IPS-18c (cell line): ENCODE results near the gene AP1M1.

ENCODE experiments used
- H3K4me3 ChIP-seq: 2 replicates; pipeline ENCODE4 v1.7.0; 2013; ENCODE audit warnings: low read depth, mild to moderate bottlenecking, low read length, moderate library complexity; ENCODE audit not compliant: insufficient read depth
- H3K9me3 ChIP-seq: one replicate; pipeline ENCODE4 v1.6.1; 2013; ENCODE audit warnings: mild to moderate bottlenecking, low read length, moderate library complexity; ENCODE audit not compliant: control insufficient read depth, insufficient read depth

AP1M1 gene

DNA sequence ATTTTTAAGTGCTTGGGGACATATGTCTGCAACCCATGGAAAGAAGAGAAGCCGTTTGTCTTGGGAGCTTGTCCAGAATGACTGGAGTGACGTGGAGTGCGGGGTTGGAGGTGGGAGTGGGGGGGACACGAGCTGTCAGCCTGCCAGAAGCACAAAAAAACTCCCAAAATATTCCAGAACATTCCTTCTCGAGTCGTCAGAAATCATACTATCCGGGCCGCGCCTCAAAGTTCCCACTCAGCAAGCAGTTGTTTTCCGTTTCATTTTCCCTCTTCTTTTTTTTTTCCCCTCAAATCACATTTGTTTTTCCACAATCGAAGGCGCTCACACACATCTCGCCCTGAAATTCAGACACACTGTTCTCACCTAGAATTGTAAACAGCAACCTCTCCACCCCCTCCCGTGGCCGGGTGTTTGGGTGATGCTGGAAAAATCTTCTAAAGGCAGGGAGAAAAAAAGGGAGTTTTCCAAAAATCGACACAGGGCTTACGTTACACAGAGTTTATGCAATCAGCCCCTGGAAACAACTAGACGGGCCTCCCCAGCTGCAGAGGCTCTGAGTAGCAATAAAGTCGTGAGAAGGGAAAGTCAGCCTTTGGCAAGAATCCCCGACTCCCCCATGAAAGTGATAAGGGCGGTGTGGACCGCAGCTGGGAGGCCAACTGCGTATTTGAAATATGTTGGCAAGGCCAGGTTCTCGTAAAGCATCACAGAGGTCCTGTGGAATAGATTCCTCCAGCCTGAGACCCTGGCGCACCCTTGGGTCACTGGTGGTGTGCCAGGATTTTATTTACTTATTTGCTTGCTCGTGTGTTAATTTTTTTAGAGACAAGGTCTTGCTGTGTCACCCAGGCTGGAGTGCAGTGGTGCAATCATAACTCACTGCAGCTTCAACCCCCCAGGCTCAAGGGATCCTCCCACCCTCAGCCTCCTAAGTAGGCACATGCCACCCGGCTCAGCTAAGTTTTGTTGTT is 95.7 kb downstream of the AP1M1 start:
- H3K9me3 ChIP-seq = peaks cover 3% of the 10 kb centered on the region
- H3K4me3 ChIP-seq = no peak overlapping the region

DNA sequence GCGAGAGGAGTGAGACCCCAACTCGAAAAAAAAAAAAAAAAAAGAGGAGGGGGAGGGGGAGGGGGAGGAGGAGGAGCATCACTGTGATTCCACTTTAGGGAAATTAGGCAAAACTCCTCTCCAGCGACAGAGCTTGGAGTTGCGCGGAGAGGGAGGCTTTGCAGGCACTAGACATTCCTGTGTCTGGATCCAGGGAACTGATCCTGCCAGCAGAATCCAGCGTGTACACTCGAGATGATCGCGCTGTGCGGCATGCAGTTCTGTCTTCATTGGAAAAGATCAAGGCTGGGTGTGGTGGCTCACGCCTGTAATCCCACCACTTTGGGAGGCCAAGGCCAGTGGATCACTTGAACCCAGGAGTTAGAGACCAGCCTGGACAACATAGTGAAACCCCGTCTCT is 97.3 kb downstream of the AP1M1 start:
- Histone ChIP-seq H3K4me3 (no peak overlapping the region), H3K9me3 (peaks cover 5% of the 10 kb centered on the region)
